ACHN (cell line): Measurements from ENCODE around the gene GOLM1.
"Not testable (repeated sequence)": the region's sequence is repeated elsewhere in the genome, so short reads cannot be mapped to it uniquely, and the experiment has no call there.

Experiments
- DNase-seq: peaks from one replicate; pipeline ENCODE4 v3.0.0-alpha.2; 2015
- in situ Hi-C: cut with HindIII; loops from 2 replicates; pipeline ENCODE4 v1.10.0; 2017; ENCODE audit warnings: low sequenced_read_pairs, low pct_ligation_motif_present, low pct_unique_long_range_greater_than_20kb

GOLM1 gene

DNA sequence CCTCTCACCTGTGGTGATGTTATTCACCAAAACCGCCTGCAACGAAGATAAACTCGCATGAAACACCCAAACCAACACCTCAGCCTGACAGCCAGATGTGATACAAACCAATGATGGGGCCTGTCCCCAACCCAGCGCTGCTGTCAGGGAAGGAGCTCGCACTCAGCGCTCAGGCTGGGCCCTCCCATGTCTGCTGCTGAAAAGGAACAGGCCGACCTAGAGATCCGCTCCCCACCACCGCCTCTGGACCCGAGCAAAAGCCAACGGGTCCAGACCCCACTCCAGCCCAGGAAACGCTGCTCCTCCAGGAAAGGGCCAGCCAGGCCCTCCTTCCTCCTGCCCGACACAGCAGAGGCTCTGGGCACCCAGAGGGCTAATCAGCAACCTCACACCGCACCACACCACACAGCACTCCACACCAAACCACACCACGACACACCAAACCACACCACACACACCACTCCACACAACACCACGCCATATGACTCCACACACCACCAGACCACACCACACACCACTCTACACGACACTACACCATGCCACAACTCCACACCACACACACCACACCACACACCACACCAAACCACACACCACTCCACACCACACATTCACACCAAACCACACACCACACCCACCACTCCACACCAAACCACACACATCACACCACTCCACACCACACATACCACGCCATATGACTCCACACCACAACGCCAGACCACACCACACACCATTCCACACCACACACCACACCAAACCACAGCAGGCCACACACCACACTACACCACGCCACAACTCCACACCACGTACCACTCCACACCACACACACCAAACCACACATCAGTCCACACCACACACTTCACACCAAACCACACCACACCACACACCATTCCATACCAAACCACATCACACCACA lies 46.5 kb downstream of the GOLM1 start:
- DNase-seq, result no peak
- in situ Hi-C loops, result no loop called here

DNA sequence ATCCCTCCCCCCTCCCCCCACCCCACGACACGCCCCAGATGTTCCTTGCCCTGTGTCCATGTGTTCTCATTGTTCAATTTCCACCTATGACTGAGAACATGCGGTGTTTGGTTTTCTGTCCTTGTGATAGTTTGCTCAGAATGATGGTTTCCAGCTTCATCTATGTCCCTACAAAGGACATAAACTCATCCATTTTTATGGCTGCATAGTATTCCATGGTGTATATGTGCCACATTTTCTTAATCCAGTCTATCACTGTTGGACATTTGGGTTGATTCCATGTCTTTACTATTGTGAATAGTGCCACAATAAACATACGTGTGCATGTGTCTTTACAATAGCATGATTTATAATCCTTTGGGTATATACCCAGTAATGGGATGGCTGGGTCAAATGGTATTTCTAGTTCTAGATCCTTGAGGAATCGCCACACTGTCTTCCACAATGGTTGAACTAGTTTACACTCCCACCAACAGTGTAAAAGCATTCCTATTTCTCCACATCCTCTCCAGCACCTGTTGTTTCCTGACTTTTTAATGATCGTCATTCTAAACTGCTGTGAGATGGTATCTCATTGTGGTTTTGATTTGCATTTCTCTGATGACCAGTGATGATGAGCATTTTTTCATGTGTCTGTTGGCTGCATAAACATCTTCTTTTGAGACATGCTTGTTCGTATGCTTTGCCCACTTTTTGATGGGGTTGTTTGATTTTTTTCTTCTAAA lies 51.2 kb downstream of the GOLM1 start:
- in situ Hi-C loops, result not testable (repeated sequence)

DNA sequence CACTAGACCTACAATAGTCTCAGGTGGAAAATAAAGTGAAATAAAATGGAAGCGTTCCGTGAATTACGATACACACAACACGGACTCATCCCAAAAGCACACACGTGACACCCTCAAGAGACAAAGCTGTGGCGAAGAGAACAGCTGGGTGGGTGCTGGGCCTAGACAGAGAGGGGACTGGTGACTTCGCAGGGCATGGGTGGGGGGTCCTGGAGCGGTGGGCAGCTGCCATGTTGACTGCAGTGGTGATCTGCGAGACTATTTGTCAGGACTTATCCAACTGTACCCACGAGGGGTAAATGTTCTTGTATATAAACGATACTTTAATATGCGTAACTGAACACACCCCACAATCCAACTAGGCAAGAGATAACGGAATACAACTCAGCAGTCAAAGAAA lies 52.0 kb downstream of the GOLM1 start:
- in situ Hi-C loops, result no loop called here
- DNase-seq, result no peak

More for the DNA sequence above, 51.2 kb downstream of the GOLM1 start:
- not testable (repeated sequence) for DNase-seq

DNA sequence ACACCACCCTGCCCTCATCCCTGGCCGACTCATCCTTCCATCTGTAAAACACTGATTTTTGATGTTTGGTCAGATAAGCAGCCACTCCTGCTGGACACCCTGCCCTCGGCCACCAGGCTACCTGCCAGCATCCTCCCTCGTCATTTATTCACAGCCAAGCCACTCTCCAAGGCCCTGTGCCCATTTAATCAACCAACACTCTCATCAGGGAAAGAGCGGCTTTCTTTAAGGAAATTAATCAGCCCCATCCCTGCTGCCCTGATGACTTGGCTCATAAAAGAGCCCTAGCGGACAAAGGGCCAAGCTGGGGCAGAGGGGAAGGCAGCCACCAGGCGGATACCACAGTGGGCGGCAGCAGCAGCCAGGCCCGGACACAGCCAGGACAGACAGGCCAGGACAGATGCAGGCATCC lies 52.4 kb downstream of the GOLM1 start:
- no peak for DNase-seq
- in situ Hi-C loops, result no loop called here

DNA sequence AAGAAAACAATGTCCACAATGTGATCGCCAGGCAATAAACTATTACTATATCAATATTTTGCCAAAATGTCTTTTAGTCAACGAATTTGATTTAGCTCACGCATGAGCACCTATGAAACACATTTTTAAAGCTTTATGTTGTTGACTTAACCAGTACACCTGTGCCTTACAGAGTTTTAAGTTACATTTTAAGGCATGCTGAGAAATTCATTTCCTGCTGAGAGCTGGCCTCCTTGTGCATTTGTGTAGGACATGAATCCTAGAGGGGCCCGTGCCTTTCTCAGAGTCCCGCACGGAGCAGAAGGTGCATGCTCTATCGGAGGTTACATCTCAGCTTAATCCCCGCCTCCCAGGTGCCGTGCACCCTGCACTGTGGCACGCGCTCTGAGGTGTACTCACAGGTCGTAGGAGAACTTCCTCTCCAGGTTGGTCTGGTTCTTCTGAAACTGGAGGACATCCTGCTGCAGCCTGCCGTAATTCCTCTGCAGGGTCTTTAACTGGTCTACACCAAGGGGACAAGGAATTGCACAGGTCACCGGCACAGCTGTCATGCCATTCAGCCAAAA lies 53.2 kb downstream of the GOLM1 start:
- DNase-seq, result no peak
- in situ Hi-C loops, result no loop called here

DNA sequence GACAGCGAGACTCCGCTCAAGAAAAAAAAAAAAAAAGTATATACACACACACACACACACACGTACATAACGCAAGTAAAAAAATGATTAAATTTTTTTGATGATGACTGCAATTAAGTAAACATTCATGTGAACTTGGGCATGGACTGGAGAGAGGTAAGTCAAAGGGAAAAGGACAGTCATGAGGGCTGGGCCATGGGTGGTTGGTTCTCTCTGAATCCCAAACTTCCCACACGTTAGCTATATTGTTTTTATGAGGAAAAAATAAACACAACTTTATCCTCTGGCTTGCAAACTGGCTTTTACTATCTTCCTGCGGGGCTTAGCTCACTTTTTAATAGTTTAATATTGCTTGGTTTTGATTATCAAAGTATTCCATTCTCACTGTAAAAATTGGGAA lies 53.7 kb downstream of the GOLM1 start:
- in situ Hi-C loops, result no loop called here
- no peak for DNase-seq

DNA sequence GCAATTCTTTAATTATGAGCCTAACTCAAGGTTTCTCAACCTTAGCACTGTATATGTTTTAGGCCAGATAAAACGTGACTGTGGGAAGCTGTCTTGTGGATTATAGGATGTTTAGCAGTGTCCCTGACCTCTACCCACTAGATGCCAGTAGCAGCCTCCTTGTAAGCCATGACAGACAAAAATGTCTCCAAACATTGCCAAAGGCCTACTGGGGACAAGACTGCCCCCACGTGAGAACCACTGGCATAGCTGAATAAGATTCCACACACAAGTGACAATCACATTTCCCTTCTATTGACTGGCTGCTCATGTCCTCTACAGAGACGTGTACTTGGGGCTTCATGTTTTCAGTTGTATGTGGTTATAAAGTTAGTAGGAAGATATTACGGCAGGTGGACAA lies 55.4 kb downstream of the GOLM1 start:
- in situ Hi-C loops, result no loop called here
- no peak for DNase-seq

DNA sequence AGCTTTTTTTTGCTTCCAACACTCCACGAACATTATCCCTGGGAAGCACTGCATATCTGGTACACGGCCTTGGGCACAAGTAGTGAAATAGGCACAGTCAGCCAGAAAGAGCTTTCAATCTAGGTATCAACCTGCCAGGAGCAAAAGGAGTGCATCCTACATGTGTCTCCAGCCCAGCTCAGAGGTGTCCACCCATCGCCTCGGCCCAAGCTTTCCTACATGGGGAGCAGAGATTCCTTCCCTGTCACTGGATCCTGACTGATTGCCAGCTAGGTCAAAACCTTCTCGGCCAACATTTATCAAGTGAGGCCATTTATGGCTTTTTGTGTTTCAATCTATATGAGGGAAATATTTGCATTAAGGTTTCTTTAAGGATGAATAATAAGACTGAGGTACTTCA lies 55.8 kb downstream of the GOLM1 start:
- in situ Hi-C loops, result no loop called here
- DNase-seq, result no peak

DNA sequence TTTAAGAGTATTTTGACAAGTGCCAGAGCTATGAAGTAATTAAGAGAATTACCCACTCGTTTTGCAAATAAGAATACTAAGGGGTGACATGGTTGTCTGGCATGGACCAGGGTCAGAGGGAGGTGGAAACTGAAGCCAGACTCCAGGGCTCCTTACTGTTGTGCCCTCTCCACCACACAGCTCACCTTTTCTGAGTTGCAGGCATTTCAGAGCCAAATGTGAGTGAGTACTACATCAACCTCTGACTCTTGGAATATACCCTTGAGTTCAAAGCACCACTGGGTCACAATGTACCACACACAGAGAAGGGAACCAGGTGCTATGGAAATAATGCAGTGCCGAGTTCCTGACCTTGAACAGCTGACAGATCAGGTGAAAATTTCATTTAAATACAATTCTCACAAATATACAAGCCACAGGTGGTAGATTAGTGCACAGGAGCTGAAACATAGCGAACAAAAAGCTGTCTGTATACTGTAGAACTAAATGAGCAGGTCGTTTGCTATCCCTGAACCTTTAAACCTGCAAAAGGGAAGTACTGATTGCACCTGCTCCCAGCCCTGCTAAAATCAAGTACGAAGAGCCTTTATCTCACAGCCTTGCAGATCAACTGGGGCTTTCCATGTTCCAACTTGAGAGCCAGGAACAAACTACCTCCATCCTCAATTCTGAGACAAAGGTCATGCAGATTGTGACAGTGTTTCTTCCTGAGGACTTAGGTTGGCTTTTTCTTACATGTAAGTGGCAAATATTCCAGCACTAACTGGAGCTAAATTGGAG lies 57.0 kb downstream of the GOLM1 start:
- DNase-seq, result no peak

DNA sequence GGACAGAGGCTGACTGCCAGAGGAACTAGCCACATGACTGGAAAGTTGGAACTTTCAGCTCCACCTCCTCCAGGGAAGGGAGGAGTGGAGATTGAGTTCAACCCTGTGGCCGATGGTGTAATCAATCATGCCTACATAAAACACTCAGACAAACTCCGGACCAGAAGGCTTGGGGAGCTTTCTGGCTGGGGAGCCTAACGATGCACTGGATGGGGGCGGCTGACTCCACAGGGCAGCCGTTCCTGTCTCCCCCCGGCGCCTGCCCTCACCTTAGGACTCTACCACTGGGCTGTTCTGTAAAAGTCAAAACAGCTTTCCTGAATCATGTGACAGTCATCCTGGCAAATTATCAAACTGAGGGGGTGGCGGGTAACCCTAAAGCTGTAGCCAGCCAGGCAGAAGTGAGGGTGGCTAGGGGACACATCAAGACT lies 58.0 kb downstream of the GOLM1 start:
- in situ Hi-C loops, result no loop called here
- no peak for DNase-seq

More for the DNA sequence above, 57.0 kb downstream of the GOLM1 start:
- in situ Hi-C loops, result no loop called here

DNA sequence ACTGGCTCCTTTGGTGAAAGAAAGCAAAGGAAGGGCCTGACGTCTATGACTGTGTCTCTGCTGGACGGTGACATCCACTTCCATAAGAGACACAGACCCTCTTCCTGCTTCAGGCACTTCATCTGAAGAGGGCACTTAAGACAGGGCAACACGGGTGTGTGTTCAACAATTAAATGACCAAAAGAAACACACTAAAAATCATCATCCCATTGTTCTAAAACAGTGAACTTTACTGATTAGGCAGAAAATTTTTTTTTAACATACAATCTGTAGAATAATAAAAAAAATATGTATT lies 58.5 kb downstream of the GOLM1 start:
- DNase-seq, result no peak
- in situ Hi-C loops, result no loop called here

DNA sequence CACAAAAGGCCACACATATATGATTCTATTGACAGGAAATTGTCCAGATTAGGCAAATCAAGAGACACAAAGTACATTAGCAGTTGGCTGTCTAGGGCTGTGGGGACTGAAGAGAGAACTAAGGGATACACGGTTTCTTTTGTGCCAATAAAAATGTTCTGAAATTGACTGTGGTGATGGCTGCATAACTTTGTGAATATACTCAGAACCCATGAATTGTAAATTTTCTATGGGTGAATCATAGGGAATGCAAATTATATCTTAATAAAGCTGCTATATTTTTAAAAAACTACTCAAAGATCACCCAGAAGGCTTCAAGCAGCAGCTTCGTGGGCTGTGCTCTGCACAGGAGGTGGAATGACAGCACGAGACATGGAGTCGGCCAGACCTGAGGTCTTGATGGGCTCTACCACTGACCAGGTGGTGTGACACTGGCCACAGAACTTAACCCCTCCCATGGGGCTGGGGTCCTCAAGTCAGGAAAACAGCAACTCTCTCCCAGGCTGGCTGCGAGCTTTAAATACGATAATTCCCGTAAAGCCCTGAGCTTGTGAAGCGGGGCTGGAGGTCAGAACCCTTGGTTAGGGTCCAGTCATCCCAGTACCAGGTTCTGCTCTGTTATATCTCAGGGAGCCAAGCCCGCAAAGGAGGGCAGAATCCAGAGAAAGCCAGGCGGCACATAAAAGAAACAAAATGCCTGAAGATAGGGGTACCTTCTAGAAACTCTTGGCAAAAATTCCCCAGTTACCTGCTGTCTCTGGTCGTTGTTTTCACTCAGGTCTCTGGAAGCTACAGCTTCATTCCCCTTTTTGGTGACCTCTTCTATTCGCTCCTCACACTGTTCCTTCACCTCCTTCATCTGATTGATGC lies 59.1 kb downstream of the GOLM1 start:
- in situ Hi-C loops, result no loop called here
- DNase-seq, result no peak

DNA sequence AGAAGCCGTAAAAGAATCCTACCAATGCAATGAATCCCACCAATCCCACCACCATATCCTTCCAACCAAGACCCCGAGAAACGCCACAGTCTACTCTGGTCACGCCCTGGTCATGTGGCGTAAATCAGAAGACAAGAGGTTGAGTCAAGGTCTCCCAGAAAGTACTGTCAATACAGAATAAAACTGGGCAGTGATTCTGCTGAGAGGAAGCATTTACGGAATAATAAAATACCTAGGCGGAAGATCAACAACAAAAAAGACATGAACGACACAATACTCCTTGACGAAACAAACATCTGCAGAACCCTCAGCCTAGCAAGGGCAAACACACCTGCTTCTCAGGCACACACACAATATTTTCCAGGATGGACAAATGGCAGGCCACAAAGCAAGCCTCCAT lies 62.8 kb downstream of the GOLM1 start:
- in situ Hi-C loops, result no loop called here
- DNase-seq, result no peak

DNA sequence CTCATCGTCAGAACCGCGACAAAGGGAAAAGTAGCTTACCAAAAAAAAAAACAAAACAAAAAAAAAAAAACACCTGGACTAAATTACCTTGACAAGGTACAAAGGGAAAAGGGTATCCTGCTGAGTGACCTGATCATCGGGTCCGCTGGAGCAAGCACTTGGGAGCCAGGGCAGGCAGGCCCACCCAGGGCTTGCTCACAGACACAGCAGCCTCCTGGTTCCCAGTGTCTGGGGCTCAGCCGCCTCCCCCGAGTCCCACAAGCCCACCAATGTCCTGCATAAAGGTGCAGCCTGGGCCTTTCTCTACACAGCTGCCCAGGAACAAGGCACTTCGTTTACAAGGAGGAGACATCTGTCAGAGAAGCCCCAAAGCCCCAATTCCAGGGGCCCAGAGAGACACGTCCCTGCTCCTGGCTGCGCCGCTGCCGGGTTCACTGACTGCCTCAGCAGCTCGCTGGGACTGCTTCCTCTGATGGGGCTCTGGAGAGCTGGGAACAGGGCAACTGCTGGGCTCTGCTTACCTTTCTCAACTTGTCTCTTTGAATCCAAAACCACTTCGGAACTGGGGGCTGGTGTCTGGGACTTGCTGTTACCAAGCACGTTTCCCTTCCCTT lies 63.4 kb downstream of the GOLM1 start:
- no peak for DNase-seq
- in situ Hi-C loops, result no loop called here

DNA sequence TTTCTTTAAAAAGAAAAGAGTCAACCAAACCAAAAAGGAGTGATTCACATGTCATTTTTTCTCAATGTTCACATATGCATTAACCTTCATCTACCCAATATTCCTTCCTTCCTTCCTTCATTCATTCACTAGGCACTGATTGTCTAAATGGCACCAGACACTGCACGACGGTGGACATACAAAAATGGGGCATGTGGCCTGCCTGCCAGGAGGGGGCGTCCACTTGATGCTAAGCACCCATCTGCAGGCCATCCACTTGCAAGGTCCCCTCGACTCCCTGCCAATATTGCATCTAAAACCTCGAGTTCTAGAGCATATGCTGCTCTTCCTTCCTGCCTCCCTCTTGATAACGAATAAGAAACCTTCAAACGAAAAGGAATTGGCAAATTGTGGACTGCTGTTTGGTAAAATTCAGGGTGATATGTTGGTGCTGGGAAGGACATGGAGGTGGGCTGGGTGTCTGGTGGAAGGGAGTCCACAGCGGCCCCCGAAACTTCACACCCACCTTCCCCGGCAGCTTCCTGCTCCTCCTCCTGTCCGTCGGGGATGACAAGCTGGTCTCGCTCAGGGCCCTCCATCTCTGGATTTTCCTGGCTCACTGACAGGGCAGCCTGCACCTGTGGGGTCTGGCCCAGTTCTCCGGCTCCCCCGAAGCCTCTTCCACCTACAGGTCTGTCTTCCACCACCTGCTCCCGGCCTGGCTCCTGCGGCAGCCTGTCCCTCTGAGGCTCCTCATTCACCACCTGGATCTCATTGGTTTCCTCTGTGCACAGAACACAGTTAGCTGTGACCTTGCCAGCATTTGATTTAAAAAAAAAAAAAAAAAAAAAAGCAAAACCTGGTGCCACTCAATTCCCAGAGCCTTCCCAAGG lies 64.3 kb downstream of the GOLM1 start:
- peak; percentile 51 for DNase-seq
- in situ Hi-C loops, result no loop called here

DNA sequence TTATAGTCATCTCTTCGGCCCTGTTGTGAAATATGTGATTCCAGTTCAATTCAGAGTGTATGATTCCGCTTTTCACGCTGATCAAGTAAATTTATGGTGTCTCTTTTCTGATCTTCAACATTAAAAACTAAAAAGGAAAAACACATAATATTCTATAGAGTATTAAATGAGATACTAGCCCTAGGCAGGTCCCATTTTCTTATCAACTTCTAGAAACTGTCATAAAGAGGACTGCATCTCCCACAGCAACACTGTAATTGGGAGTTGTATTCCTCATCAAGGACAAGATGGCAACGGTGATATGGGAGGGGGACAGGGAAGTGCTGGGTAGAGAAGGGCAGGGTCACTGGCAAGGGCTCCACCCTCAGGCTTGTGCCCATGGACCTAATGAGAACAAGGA lies 71.6 kb downstream of the GOLM1 start:
- in situ Hi-C loops, result no loop called here
- DNase-seq, result no peak

DNA sequence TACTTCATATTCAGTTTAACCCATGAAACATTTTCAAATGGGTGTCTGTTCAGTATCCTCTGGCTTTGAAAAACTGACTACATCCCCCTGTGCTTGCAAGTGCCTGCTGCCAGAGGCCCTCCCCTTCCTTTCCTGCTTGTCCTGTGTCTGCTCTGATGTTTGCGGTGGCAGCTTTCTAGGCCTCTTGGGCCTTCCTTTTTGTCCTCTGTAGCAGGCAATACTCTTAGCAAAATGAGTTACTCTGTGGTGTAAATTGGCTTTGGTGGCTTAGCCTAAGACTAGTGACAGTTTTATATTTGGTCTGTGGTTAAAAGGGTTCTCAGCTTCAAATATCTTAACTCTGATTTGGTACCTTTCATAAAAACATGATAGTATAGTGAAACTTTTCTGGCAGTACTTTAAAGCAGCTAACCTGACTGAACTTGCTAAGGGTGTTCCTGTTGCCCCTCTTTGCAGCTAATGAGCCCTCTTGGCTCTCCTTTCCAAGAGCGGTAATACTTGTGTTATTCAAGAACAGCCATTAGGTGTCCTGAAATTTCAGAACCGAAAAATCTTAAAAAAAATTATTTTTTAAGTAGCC lies 76.6 kb downstream of the GOLM1 start:
- in situ Hi-C loops, result no loop called here
- DNase-seq, result no peak
